ENCODE results near the gene CHD9NB. TPM values are rescaled to one million over a fixed set of nuclear protein-coding genes. Genes with fewer than 3 reads are reported as not detected.

Gene CHD9NB
- under 1 TPM in 1 of 6 donors, not detected in 5; 0.16 TPM for polyA plus RNA-seq (ENCODE audit: low read depth in 6 of 6)

DNA sequence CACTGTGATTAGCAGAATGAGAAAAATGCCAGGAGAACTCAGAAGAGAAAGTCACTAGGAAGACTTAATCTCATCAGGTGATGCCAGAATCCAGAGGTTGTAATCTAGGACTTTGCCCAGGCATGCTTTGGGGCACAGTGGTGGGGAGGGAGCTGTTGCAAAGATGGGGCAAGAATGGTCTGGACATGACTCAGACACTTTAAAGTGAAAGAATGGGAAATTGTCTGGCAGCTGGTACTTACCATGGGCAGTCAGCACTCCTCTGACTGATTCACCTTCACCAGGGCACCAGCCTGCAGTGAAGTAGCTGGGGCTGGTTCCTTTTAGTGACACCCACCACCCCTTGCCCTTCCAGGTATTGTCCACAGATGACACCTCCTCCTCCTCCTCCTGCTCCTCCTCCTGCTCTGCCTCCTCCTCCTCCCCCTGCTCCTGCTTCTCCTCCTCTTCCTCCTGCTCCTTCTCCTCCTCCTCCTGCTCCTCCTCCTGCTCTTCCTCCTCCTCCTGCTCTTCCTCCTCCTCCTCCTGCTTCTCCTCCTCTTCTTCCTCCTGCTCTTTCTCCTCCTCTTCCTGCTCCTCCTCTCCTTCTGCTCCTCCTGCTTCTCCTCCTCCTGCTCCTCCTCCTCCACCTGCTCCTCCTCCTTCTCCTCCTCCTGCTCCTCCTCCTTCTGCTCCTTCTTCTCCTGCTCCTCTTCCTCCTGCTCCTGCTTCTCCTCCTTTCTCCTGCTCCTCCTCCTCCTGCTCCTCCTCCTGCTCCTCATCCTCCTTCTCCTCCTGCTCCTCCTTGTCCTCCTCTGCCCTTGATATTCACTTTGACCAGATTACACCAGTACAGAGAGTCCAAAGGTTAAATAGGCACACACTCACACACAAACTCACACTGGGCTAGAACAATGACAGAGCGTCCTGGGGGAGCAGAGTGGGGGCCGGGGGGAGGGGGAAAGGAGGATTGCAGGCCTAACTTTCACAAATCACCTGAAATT, at the start of gene CHD9NB:
Gene CHD9NB (minus strand): TSS at position 379 of the 983 bp plus-strand sequence. CDS start 8,739 bp downstream, outside the sequence.
- Mint-ChIP-seq H3K36me3 (no peaks in the 10 kb centered on the region), H3K27ac (no peak within 1 kb of the TSS), H3K4me1 (peaks cover 17 to 31% (median 26%) of the 10 kb centered on the region in 3 donors), H3K4me3 (peak within 1 kb of the TSS in 7 of 8 donors; percentile 16 to 97 (median 53)), H3K27me3 (peaks cover 0 to 9% (median 0%) of the 10 kb centered on the region in 3 donors), H3K9me3 (no peaks in the 10 kb centered on the region)
- ATAC-seq (ENCODE audit: low read depth in 2 of 2) (no peak), DNase-seq (no peak)

- Mint-ChIP-seq H3K36me3 (no peaks in the 10 kb centered on the region), H3K27me3 (no peaks in the 10 kb centered on the region), H3K27ac (peak overlapping the region in 5 of 6 donors; percentile 22 to 97 (median 57)), H3K4me1 (peaks cover 22 to 53% (median 46%) of the 10 kb centered on the region in 3 donors), H3K4me3 (peak overlapping the region in 6 of 8 donors; percentile 79 to 95 (median 90)), H3K9me3 (no peaks in the 10 kb centered on the region)
- DNase-seq (no peak), ATAC-seq (ENCODE audit: low read depth in 2 of 2) (no peak)
These were observed 48.2 kb upstream of the CHD9NB start for GRCh38 chr16:53100889-53101288.

- peaks cover 22 to 57% (median 46%) of the 10 kb centered on the region in 3 donors for H3K4me1 Mint-ChIP-seq
These were observed 47.5 kb upstream of the CHD9NB start for GRCh38 chr16:53100131-53100748.

DNA sequence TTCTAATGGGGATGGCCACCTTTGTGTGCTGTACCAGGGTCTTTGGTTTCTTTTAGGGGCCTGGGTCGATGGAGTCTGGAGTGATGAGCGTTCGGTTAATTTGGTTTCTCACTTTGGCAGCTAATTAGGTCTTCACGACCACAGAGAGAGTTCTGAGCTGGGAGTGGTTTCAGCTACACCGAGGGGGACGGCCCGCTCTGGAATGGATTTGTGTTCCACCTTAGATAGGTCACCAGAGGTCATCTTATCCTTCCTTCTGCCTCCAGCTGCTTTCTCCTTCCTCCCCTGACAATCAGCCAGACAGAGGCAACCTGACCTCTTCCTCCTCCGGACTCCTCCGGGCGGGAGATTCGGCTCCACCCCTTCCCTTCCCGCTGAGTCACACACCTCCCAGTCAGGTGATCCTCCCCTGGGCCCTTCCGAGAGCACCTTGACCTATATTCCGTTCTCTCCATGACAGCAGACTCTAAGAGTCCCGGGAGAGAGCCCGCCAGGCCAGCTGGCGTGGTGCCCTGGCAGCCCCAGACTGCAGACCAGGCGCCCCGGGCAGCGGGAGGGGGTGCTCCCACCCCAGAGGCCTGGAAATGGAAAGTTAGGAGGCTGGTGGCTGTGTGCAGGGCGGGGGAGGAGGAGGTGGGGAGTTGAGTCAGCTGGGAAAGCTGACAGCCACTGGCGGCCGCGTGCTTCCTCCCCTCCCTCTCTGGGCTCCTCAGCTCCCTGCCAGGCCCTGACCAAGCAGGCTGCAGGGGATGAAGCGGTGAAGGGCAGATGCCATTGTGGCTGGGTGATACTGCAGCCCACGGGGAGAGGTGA, 46.8 kb upstream of the CHD9NB start:
- peaks cover 27 to 63% (median 53%) of the 10 kb centered on the region in 3 donors for H3K4me1 Mint-ChIP-seq
- H3K4me3 Mint-ChIP-seq = peak overlapping the region; percentile 79 to 95 (median 90)
- no peak for DNase-seq
- no peaks in the 10 kb centered on the region for H3K9me3 Mint-ChIP-seq
- peak overlapping the region; percentile 89 to 98 (median 97) for H3K27ac Mint-ChIP-seq
- ATAC-seq (ENCODE audit: low read depth in 2 of 2) = peak; percentile 42 to 50
- H3K36me3 Mint-ChIP-seq = no peaks in the 10 kb centered on the region
- no peaks in the 10 kb centered on the region for H3K27me3 Mint-ChIP-seq

More at GRCh38 chr16:53100131-53100748, 47.5 kb upstream of the CHD9NB start:
- DNase-seq = no peak
- Mint-ChIP-seq H3K36me3 (no peaks in the 10 kb centered on the region), H3K27me3 (no peaks in the 10 kb centered on the region), H3K9me3 (no peaks in the 10 kb centered on the region), H3K4me3 (peak overlapping the region; percentile 79 to 95 (median 90)), H3K27ac (peak overlapping the region; percentile 57 to 97 (median 92))
- ATAC-seq (ENCODE audit: low read depth in 2 of 2) = no peak

- no peaks in the 10 kb centered on the region for H3K27me3 Mint-ChIP-seq
These were observed 46.0 kb upstream of the CHD9NB start for GRCh38 chr16:53098526-53099317.

GRCh38 chr16:53097190-53097589, 44.5 kb upstream of the CHD9NB start:
- peaks cover 45 to 75% (median 72%) of the 10 kb centered on the region in 3 donors for H3K4me1 Mint-ChIP-seq
- H3K27ac Mint-ChIP-seq = peak overlapping the region in 5 of 6 donors; percentile 60 to 96 (median 85)
- H3K36me3 Mint-ChIP-seq = no peaks in the 10 kb centered on the region
- H3K9me3 Mint-ChIP-seq = no peaks in the 10 kb centered on the region
- H3K27me3 Mint-ChIP-seq = no peaks in the 10 kb centered on the region
- no peak for DNase-seq
- H3K4me3 Mint-ChIP-seq = peak overlapping the region in 6 of 8 donors; percentile 2 to 77 (median 25)
- ATAC-seq (ENCODE audit: low read depth in 2 of 2) = no peak

More at GRCh38 chr16:53098526-53099317, 46.0 kb upstream of the CHD9NB start:
- Mint-ChIP-seq H3K9me3 (no peaks in the 10 kb centered on the region), H3K4me1 (peaks cover 35 to 67% (median 57%) of the 10 kb centered on the region in 3 donors), H3K27ac (peak overlapping the region; percentile 89 to 98 (median 97)), H3K36me3 (no peaks in the 10 kb centered on the region), H3K4me3 (peak overlapping the region; percentile 79 to 95 (median 90))
- ATAC-seq (ENCODE audit: low read depth in 2 of 2) (peak; percentile 83 to 87), DNase-seq (peak; percentile 81)

GRCh38 chr16:53094013-53094630, 41.4 kb upstream of the CHD9NB start:
- ATAC-seq (ENCODE audit: low read depth in 2 of 2) (peak; percentile 51), DNase-seq (peak; percentile 57)
- H3K4me1 Mint-ChIP-seq = peaks cover 63 to 88% (median 75%) of the 10 kb centered on the region in 3 donors
- H3K27ac Mint-ChIP-seq = peak overlapping the region; percentile 59 to 97 (median 87)
- no peaks in the 10 kb centered on the region for H3K9me3 Mint-ChIP-seq
- no peaks in the 10 kb centered on the region for H3K27me3 Mint-ChIP-seq
- peak overlapping the region in 7 of 8 donors; percentile 8 to 62 (median 40) for H3K4me3 Mint-ChIP-seq
- H3K36me3 Mint-ChIP-seq = no peaks in the 10 kb centered on the region

DNA sequence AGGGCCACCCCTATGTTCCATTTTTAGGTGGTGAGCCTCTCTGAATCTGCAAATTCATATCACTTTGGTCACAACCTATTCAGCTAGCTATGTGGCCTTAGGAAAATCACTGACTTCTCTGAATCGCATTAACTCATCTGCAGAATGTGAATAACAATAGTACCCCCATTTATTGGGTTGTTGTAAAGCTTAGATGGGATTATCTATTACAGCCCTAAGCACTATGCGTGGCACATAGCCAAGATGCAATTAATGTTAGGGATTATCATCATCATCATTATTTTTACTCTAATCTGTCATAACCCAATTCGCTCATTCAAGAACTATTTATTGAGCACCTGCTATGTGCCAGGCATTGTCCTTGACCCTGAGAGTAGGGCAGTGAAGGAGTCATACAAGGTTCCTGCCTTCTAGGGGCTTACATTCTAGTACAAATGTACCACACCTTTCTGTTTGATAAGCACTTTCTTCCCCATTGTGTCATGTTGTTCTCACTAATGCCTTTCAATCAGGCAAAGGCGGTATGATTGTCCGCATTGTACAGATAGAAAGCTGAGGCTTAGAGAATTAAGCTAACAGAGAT, 40.6 kb upstream of the CHD9NB start:
- Mint-ChIP-seq H3K9me3 (no peaks in the 10 kb centered on the region), H3K27me3 (no peaks in the 10 kb centered on the region), H3K4me1 (peaks cover 56 to 80% (median 68%) of the 10 kb centered on the region in 3 donors), H3K36me3 (no peaks in the 10 kb centered on the region), H3K27ac (peak overlapping the region in 5 of 6 donors; percentile 59 to 97 (median 88)), H3K4me3 (peak overlapping the region in 1 of 8 donors; percentile 6)
- no peak for DNase-seq
- ATAC-seq (ENCODE audit: low read depth in 2 of 2) = no peak

DNA sequence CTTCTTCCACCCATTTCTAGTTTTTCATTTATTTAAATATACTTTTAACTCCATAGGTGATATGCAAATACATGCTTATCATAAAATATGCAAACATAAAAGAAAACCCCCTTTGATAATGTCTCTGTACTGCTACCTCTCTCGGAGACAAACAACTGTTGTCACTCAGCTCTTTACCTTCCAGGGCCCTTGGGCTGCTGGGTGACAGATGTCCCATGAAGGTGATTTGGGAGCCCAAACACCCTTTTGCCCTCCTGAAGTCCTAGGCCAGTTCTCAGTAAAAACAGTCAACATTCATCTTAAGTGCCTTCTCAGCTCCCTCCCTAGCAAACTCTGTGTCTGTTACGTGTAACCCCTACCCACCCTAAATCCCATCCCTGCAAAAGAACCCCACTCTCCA, 39.6 kb upstream of the CHD9NB start:
- Mint-ChIP-seq H3K4me3 (peak overlapping the region in 5 of 8 donors; percentile 15 to 73 (median 52)), H3K9me3 (no peaks in the 10 kb centered on the region), H3K27me3 (no peaks in the 10 kb centered on the region), H3K27ac (peak overlapping the region; percentile 29 to 94 (median 86)), H3K36me3 (no peaks in the 10 kb centered on the region), H3K4me1 (peaks cover 53 to 70% (median 65%) of the 10 kb centered on the region in 3 donors)
- ATAC-seq (ENCODE audit: low read depth in 2 of 2) (no peak), DNase-seq (no peak)

DNA sequence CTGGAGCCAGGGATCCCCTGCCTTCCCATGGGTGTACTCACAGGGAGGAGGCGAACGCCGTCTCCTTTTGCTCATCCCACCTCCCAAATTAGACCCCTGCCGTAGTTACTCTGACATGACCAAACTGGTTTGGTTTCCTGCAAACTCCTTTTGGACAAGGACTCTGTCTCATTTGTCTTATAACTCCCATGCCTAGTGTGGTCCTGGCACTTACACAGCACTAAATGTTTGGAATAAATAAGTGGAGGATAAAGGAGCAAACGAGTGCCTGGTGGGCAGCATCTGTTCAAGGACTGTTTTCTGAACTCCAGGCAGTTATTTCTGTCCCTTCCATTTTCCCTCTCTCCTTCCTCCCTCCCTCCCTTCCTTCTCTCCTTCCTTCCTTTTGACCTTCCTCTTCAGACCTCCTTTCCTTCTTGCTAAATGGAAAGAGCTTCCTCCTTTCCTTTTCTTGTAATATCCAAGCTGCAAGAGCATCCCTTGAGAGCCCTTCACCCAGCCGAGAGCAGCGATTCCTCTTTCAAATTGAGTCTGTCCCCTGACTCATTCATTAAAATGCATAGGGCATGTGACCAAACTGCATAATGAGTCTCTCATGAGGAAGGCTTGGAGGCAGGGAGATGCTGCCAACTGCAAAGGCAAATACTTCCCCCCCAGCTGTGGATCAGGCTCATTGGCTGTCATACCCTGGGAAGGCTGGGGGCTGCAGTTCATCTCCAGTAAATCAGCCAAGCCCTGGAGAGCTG, 38.9 kb upstream of the CHD9NB start:
- H3K27ac Mint-ChIP-seq = peak overlapping the region; percentile 84 to 92 (median 86)
- no peaks in the 10 kb centered on the region for H3K27me3 Mint-ChIP-seq
- no peaks in the 10 kb centered on the region for H3K9me3 Mint-ChIP-seq
- DNase-seq = no peak
- peak overlapping the region; percentile 30 to 92 (median 84) for H3K4me3 Mint-ChIP-seq
- H3K36me3 Mint-ChIP-seq = no peaks in the 10 kb centered on the region
- peak; percentile 22 to 43 for ATAC-seq (ENCODE audit: low read depth in 2 of 2)
- peaks cover 55 to 66% (median 64%) of the 10 kb centered on the region in 3 donors for H3K4me1 Mint-ChIP-seq
